Osteocyte (in vitro differentiated cells): ENCODE measurements around the gene UBQLNL. TPM values are rescaled to one million over a fixed set of nuclear protein-coding genes. Genes with fewer than 3 reads are reported as not detected.

ENCODE experiments used
- DNase-seq: peaks from one replicate; pipeline ENCODE4 v3.0.0; 2021; ENCODE audit warnings: mixed read lengths; ENCODE audit not compliant: unreplicated experiment; ENCODE audit errors: extremely low spot score
- H3K27ac Mint-ChIP-seq: one replicate; pipeline ENCODE4 v1.8.0; 2021; ENCODE audit warnings: mild to moderate bottlenecking, mixed read lengths; ENCODE audit not compliant: unreplicated experiment
- H3K27me3 Mint-ChIP-seq: one replicate; pipeline ENCODE4 v1.8.0; 2021; ENCODE audit warnings: mixed read lengths; ENCODE audit not compliant: unreplicated experiment
- H3K36me3 Mint-ChIP-seq: one replicate; pipeline ENCODE4 v1.8.0; 2021; ENCODE audit warnings: mixed read lengths; ENCODE audit not compliant: unreplicated experiment
- H3K4me1 Mint-ChIP-seq: one replicate; pipeline ENCODE4 v1.8.0; 2021; ENCODE audit warnings: mixed read lengths; ENCODE audit not compliant: unreplicated experiment
- H3K4me3 Mint-ChIP-seq: one replicate; pipeline ENCODE4 v1.8.0; 2021; ENCODE audit warnings: mild to moderate bottlenecking, moderate library complexity, mixed read lengths; ENCODE audit not compliant: unreplicated experiment
- H3K9me3 Mint-ChIP-seq: one replicate; pipeline ENCODE4 v1.8.0; 2021; ENCODE audit warnings: mixed read lengths; ENCODE audit not compliant: unreplicated experiment
- total RNA-seq: library from RNA; stranded (reverse); gene quantifications from 2 replicates; pipeline ENCODE4 v1.2.1, GENCODE V29; 2021
- TF ChIP-seq, protein P1 (sequence below): fragments of 200-600 bp; sonication (generic); IDR thresholded peaks from 2 replicates; pipeline ENCODE4 v1.5.0; 2021; ENCODE audit warnings: antibody characterized with exemption, mild to moderate bottlenecking, moderate library complexity

The UBQLNL gene
- total RNA-seq, 1 donor from 2014 or later = 0.32 TPM

DNA sequence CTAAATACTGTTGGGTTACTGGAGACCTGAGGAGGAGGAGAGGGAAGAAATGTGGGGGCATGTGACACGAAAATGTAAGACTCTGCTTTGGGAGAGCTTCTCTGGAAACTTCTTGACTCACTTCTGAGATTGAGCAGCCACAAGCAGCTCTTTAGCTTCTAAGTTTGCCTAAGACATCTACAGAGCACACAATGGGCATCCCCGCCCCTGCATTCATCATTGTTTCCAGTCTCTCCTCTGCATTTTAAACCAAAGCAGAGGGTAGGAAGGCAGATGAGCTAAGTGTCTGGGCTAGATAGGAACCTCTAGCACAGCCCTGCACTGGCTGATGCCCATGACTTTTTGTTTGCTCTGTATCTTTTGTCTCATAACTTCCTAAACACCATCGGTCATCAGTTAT, 30.1 kb downstream of the UBQLNL start:
- H3K9me3 Mint-ChIP-seq = no peaks in the 10 kb centered on the region
- H3K4me3 Mint-ChIP-seq = no peak overlapping the region
- TF ChIP-seq, protein P1, sequence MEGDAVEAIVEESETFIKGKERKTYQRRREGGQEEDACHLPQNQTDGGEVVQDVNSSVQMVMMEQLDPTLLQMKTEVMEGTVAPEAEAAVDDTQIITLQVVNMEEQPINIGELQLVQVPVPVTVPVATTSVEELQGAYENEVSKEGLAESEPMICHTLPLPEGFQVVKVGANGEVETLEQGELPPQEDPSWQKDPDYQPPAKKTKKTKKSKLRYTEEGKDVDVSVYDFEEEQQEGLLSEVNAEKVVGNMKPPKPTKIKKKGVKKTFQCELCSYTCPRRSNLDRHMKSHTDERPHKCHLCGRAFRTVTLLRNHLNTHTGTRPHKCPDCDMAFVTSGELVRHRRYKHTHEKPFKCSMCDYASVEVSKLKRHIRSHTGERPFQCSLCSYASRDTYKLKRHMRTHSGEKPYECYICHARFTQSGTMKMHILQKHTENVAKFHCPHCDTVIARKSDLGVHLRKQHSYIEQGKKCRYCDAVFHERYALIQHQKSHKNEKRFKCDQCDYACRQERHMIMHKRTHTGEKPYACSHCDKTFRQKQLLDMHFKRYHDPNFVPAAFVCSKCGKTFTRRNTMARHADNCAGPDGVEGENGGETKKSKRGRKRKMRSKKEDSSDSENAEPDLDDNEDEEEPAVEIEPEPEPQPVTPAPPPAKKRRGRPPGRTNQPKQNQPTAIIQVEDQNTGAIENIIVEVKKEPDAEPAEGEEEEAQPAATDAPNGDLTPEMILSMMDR = no peak
- H3K4me1 Mint-ChIP-seq = no peaks in the 10 kb centered on the region
- DNase-seq = no peak
- H3K27ac Mint-ChIP-seq = no peak overlapping the region
- H3K36me3 Mint-ChIP-seq = no peaks in the 10 kb centered on the region
- peaks cover 3% of the 10 kb centered on the region for H3K27me3 Mint-ChIP-seq

DNA sequence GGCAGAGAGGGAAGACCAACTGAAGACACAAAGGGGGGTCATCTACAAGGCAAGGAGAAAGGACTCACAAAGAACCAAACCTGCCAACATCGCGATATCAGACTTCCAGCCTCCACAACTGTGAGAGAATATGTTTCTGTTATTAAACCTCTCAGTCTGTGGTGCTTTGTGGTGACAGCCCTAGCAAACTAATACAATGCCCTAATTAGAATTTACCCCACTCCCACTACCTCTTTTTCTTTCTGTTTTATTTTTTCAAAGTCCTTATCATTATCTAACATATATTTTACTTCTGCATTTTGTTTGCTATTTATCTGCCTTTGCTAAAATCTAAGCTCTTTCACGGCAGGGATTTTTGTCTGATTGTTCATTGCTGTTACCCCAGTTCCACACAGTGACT, 30.5 kb downstream of the UBQLNL start:
- Mint-ChIP-seq H3K36me3 (no peaks in the 10 kb centered on the region), H3K4me1 (no peaks in the 10 kb centered on the region), H3K9me3 (no peaks in the 10 kb centered on the region), H3K27ac (no peak overlapping the region), H3K27me3 (peaks cover 2% of the 10 kb centered on the region), H3K4me3 (no peak overlapping the region)
- no peak for DNase-seq
- TF ChIP-seq, protein P1 = no peak

- Mint-ChIP-seq H3K27ac (no peak overlapping the region), H3K9me3 (no peaks in the 10 kb centered on the region), H3K36me3 (no peaks in the 10 kb centered on the region), H3K4me3 (no peak overlapping the region), H3K4me1 (no peaks in the 10 kb centered on the region), H3K27me3 (peaks cover 15% of the 10 kb centered on the region)
- no peak for DNase-seq
- TF ChIP-seq, protein P1 = peak; percentile 89
These were observed 40.2 kb downstream of the UBQLNL start for GRCh38 chr11:5476186-5476819.

DNA sequence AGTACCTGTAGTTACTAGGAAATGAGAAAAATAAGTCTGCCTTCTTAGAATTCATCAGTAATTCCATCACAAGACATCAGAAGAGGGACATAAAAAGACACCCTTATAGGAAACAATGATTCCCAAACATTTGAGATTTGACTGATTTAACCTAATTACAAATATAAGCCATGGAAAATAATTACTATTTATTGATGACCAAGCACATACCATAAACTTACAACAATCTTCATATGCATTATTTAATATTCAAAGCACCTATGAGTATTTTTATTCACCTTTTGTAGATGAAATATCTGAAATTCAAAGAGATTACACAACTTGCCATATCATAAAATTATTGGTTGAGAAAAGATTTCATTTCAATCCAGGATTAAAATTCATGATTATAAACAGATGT, 42.6 kb downstream of the UBQLNL start:
- Mint-ChIP-seq H3K9me3 (no peaks in the 10 kb centered on the region), H3K27ac (no peak overlapping the region)
- TF ChIP-seq, protein P1 = no peak

DNA sequence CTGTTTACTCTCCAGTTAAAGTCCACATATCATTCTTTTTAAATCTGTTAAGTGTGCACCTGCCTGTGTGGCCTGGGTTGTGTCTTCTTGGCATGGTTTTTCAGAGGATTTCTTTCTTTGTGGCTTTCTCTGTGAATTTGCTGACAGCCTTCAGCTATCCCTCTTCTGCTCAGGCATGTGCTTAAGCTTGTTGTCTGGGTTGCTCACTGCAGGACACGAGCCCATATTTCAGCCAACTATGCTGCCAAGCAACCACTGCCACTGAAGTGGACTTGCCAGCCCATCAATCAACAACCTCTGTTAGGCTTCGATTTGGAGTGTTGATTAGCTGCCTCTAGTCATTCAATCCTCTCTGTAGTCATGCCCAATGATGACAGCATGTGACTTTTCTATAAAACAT, 49.0 kb downstream of the UBQLNL start:
- DNase-seq = no peak
- no peaks in the 10 kb centered on the region for H3K36me3 Mint-ChIP-seq
- TF ChIP-seq, protein P1 = no peak

More for the DNA sequence above, 42.6 kb downstream of the UBQLNL start:
- DNase-seq = no peak
- H3K36me3 Mint-ChIP-seq = no peaks in the 10 kb centered on the region
- H3K4me1 Mint-ChIP-seq = no peaks in the 10 kb centered on the region
- H3K4me3 Mint-ChIP-seq = no peak overlapping the region
- peaks cover 17% of the 10 kb centered on the region for H3K27me3 Mint-ChIP-seq

More for the DNA sequence above, 49.0 kb downstream of the UBQLNL start:
- Mint-ChIP-seq H3K4me1 (no peaks in the 10 kb centered on the region), H3K27ac (no peak overlapping the region), H3K9me3 (no peaks in the 10 kb centered on the region), H3K27me3 (peaks cover 10% of the 10 kb centered on the region), H3K4me3 (no peak overlapping the region)

Other genes starting within 250 kb of the UBQLNL start
- not detected in 2 replicates for gene HBE1, start 246.8 kb downstream of the UBQLNL start, total RNA-seq
- gene OR51B4, start 214.8 kb downstream of the UBQLNL start, total RNA-seq = not detected in 2 replicates
- not detected in 2 replicates for gene OR51B2, start 192.4 kb downstream of the UBQLNL start, total RNA-seq
- not detected in 2 replicates for gene OR51B5, start 173.2 kb downstream of the UBQLNL start, total RNA-seq
- gene OR51B6, start 165.2 kb downstream of the UBQLNL start, total RNA-seq = not detected in 2 replicates
- gene OR51M1, start 132.9 kb downstream of the UBQLNL start, total RNA-seq = not detected in 2 replicates
- not detected in 2 replicates for gene OR51Q1, start 94.6 kb downstream of the UBQLNL start, total RNA-seq
- not detected in 2 replicates for gene OR51I1, start 75.2 kb downstream of the UBQLNL start, total RNA-seq
- not detected in 2 replicates for gene OR51I2, start 67.4 kb downstream of the UBQLNL start, total RNA-seq
- gene OR52D1, start 28.0 kb downstream of the UBQLNL start, total RNA-seq = not detected in 2 replicates
- not detected in 2 replicates for gene UBQLN3, start 6.7 kb downstream of the UBQLNL start, total RNA-seq
- not detected in 2 replicates for gene OR52H1, start 31.8 kb upstream of the UBQLNL start, total RNA-seq
- not detected in 2 replicates for gene OR52B6, start 64.2 kb upstream of the UBQLNL start, total RNA-seq
- gene TRIM6, start 79.9 kb upstream of the UBQLNL start, total RNA-seq = 1.9 TPM in 2 replicates
- 4.6 and 5.6 TPM in 2 replicates for gene TRIM34, start 108.3 kb upstream of the UBQLNL start, total RNA-seq
- 41.7 and 47.3 TPM in 2 replicates for gene TRIM5, start 168.4 kb upstream of the UBQLNL start, total RNA-seq
- gene TRIM22, start 173.1 kb upstream of the UBQLNL start, total RNA-seq = 136 and 138 TPM in 2 replicates
- gene OR56B1, start 219.7 kb upstream of the UBQLNL start, total RNA-seq = not detected in 2 replicates
- gene OR52N4, start 237.5 kb upstream of the UBQLNL start, total RNA-seq = not detected in 2 replicates